Spleen (tissue), 11 donors: ENCODE measurements around the gene IGFBP7. TPM values are rescaled to one million over a fixed set of nuclear protein-coding genes. Genes with fewer than 3 reads are reported as not detected.
A peak's percentile ranks its signal among the peaks of the same experiment; 100 is the strongest.

Source experiments
- DNase-seq: peaks from one replicate; pipeline ENCODE4 v3.0.0-alpha.2; 2020
- H3K27ac ChIP-seq, 8 donors: fragments of 200-600 bp; sonication (generic) in 7 of 8; 1 replicate in 4 of 8; 2 replicates in 4 of 8; pipeline versions ENCODE4 v1.5.0 to v1.8.0; 2016 to 2021; ENCODE audit warnings: inconsistent platforms in 4 of 8, mild to moderate bottlenecking in 4 of 8, moderate library complexity in 1 of 8
- H3K27me3 ChIP-seq, 7 donors: fragments of 200-600 bp; sonication (generic) in 6 of 7; replicated peaks in 1 of 7; 1 replicate in 4 of 7; 2 replicates in 3 of 7; pipeline versions ENCODE4 v1.5.0 to v1.8.0; 2016 to 2021; ENCODE audit warnings: inconsistent platforms in 3 of 7, mild to moderate bottlenecking in 1 of 7
- H3K36me3 ChIP-seq, 6 donors: fragments of 200-600 bp; sonication (generic) in 5 of 6; 1 replicate in 4 of 6; 2 replicates in 2 of 6; pipeline versions ENCODE4 v1.5.0 to v1.8.0; 2016 to 2021; ENCODE audit warnings: inconsistent platforms in 2 of 6
- H3K4me1 ChIP-seq, 6 donors: fragments of 200-600 bp; sonication (generic) in 5 of 6; 1 replicate in 3 of 6; 2 replicates in 3 of 6; pipeline versions ENCODE4 v1.5.0 to v1.8.0; 2016 to 2021; ENCODE audit warnings: inconsistent platforms in 3 of 6
- H3K4me3 ChIP-seq, 8 donors: fragments of 200-600 bp; sonication (generic) in 7 of 8; 1 replicate in 4 of 8; 2 replicates in 4 of 8; pipeline versions ENCODE4 v1.5.0 to v1.8.0; 2016 to 2021; ENCODE audit warnings: inconsistent platforms in 4 of 8, mild to moderate bottlenecking in 4 of 8, moderate library complexity in 2 of 8
- H3K9me3 ChIP-seq, 8 donors: fragments of 200-600 bp; sonication (generic) in 7 of 8; 1 replicate in 4 of 8; 2 replicates in 4 of 8; pipeline versions ENCODE4 v1.5.0 to v1.8.0; 2016 to 2021; ENCODE audit warnings: inconsistent platforms in 4 of 8
- CTCF ChIP-seq, 11 experiments: fragments of 200-600 bp in 7 of 11; fragments of 450-650 bp in 4 of 11; sonication (generic) in 4 of 11; IDR thresholded peaks in 8 of 11; conservative IDR thresholded peaks in 3 of 11; 1 replicate in 7 of 11; 2 replicates in 4 of 11; pipeline versions ENCODE4 v1.4.0 to v1.8.0; 2016 to 2021; ENCODE audit warnings: antibody characterized with exemption in 11 of 11, inconsistent platforms in 4 of 11, mild to moderate bottlenecking in 1 of 11
- POLR2A ChIP-seq, 3 donors: fragments of 450-650 bp; IDR thresholded peaks; one replicate each; pipeline ENCODE4 v1.5.1; 2017; ENCODE audit warnings: antibody characterized with exemption in 3 of 3, mild to moderate bottlenecking in 1 of 3
- POLR2AphosphoS5 ChIP-seq, 3 donors: sonication (generic); formaldehyde crosslinking; IDR thresholded peaks; one replicate each; pipeline ENCODE4 v1.5.1; 2017; ENCODE audit warnings: antibody characterized with exemption in 3 of 3
- WGBS, 5 donors: extraction: QIAGEN DNeasy Blood & Tissue Kit in 3 of 5; methylation state at CpG; one replicate each; pipeline versions ENCODE4 v1.1.5 to v1.1.7; 2013 to 2018; 5-methylcytosine and 5-hydroxymethylcytosine counted together
- intact Hi-C: fragments of 100-400 bp; cut with DNase I; formaldehyde crosslinking; loops from one replicate; pipeline ENCODE4 v1.15.0; 2023; ENCODE audit warnings: low total_unique reads
- polyA plus RNA-seq, 3 donors: library from polyadenylated mRNA; stranded (reverse); fragments of 200-250 nt; gene quantifications; one replicate each; pipeline ENCODE4 v1.2.1, GENCODE V29; 2013
- total RNA-seq, 7 donors: library from RNA; depleted of rRNA in 3 of 7; stranded (reverse); fragments of >200 nt in 3 of 7; fragmentation: NEBNext Ultra II Directional in 4 of 7; extraction: Animal tissue kit (Norgen Biotek cat#: 25700) in 4 of 7; gene quantifications; one replicate each; pipeline versions ENCODE4 v1.1.0 to v1.2.1, GENCODE V29; 2016 to 2021
- donor health status: healthy with polysubstance abuse.
- donor health status: DM: no; HTN: no; CAD: no; lungs with moderate emphysema.
- donor health status: DM: no; HTN: no; CAD: no.
- donor health status: Bipolar disorder and iron deficiency.
- donor health status: healthy.
- donor health status: DM: no; HTN: no; CAD: no.
- donor health status: DM: yes; HTN: yes; CAD: no.

IGFBP7 gene
- total and polyA plus RNA-seq, 10 donors: 127 to 947 (median 578) TPM

- DNase-seq: no peak
- intact Hi-C loops: no loop called here
- Histone ChIP-seq H3K4me3 (no peak overlapping the region), H3K27me3 (no peaks in the 10 kb centered on the region), H3K4me1 (peaks cover 0 to 14% (median 6%) of the 10 kb centered on the region in 6 donors), H3K9me3 (peaks cover 0 to 6% (median 0%) of the 10 kb centered on the region in 8 donors), H3K27ac (peak overlapping the region in 7 of 8 donors; percentile 19 to 73 (median 62)), H3K36me3 (no peaks in the 10 kb centered on the region)
- 55 to 73% (median 67%) methylated on average over 8 of the region's 8 CpGs for WGBS, 5 donors
- TF ChIP-seq POLR2AphosphoS5 (IDR thresholded peaks at IDR 0.05): peak in 2 of 3 donors; percentile 41 to 49
- TF ChIP-seq CTCF (IDR thresholded peaks at IDR 0.05 in 8 of 11, conservative IDR thresholded peaks at IDR 0.05 in 3 of 11): no peak
These were observed 9.0 kb upstream of the IGFBP7 start for GRCh38 chr4:57119054-57119651.

- intact Hi-C loops: no loop called here
- Histone ChIP-seq H3K9me3 (no peaks in the 10 kb centered on the region), H3K4me3 (no peak overlapping the region), H3K27ac (no peak overlapping the region), H3K36me3 (no peaks in the 10 kb centered on the region), H3K27me3 (no peaks in the 10 kb centered on the region), H3K4me1 (peaks cover 0 to 19% (median 9%) of the 10 kb centered on the region in 6 donors)
- no peak for DNase-seq
- no peak for TF ChIP-seq POLR2A (IDR thresholded peaks at IDR 0.05)
- TF ChIP-seq CTCF (IDR thresholded peaks at IDR 0.05 in 8 of 11, conservative IDR thresholded peaks at IDR 0.05 in 3 of 11): no peak
- TF ChIP-seq POLR2AphosphoS5 (IDR thresholded peaks at IDR 0.05): no peak
- WGBS, 5 donors: 36 to 69% (median 42%) methylated on average over 2 of the region's 2 CpGs
These were observed 7.3 kb upstream of the IGFBP7 start for GRCh38 chr4:57117491-57117890.

GRCh38 chr4:57116245-57116644 lies 6.1 kb upstream of the IGFBP7 start:
- H3K36me3 ChIP-seq: no peaks in the 10 kb centered on the region
- peaks cover 0 to 10% (median 0%) of the 10 kb centered on the region in 7 donors for H3K27me3 ChIP-seq
- H3K4me1 ChIP-seq: peaks cover 5 to 31% (median 17%) of the 10 kb centered on the region in 6 donors
- intact Hi-C loops: no loop called here
- DNase-seq: no peak
- H3K27ac ChIP-seq: no peak overlapping the region
- H3K9me3 ChIP-seq: no peaks in the 10 kb centered on the region
- 41 to 57% (median 44%) methylated on average over 3 of the region's 3 CpGs for WGBS, 5 donors
- TF ChIP-seq POLR2A (IDR thresholded peaks at IDR 0.05): no peak
- no peak for TF ChIP-seq POLR2AphosphoS5 (IDR thresholded peaks at IDR 0.05)
- TF ChIP-seq CTCF (IDR thresholded peaks at IDR 0.05 in 8 of 11, conservative IDR thresholded peaks at IDR 0.05 in 3 of 11): no peak
- no peak overlapping the region for H3K4me3 ChIP-seq

GRCh38 chr4:57114973-57115372 lies 4.8 kb upstream of the IGFBP7 start:
- no peak overlapping the region for H3K4me3 ChIP-seq
- H3K36me3 ChIP-seq: no peaks in the 10 kb centered on the region
- intact Hi-C loops: no loop called here
- no peak overlapping the region for H3K27ac ChIP-seq
- DNase-seq: no peak
- peaks cover 0 to 23% (median 6%) of the 10 kb centered on the region in 7 donors for H3K27me3 ChIP-seq
- H3K4me1 ChIP-seq: peaks cover 5 to 43% (median 28%) of the 10 kb centered on the region in 6 donors
- TF ChIP-seq CTCF (IDR thresholded peaks at IDR 0.05 in 8 of 11, conservative IDR thresholded peaks at IDR 0.05 in 3 of 11) (no peak), POLR2AphosphoS5 (IDR thresholded peaks at IDR 0.05) (no peak), POLR2A (IDR thresholded peaks at IDR 0.05) (no peak)
- no peaks in the 10 kb centered on the region for H3K9me3 ChIP-seq
